K562 (cell line): ENCODE measurements around the gene YIPF1. TPM values are rescaled to one million over a fixed set of nuclear protein-coding genes. Genes with fewer than 3 reads are reported as not detected.
A peak's percentile ranks its signal among the peaks of the same experiment; 100 is the strongest.

Experiments used
- CBFA2T3 ChIP-seq: fragments of 450-650 bp; IDR thresholded peaks from 2 replicates; pipeline ENCODE4 v1.6.1; 2017
- CREBBP ChIP-seq: IDR thresholded peaks from one replicate; pipeline ENCODE4 v1.6.1; 2012; ENCODE audit warnings: low read depth, mild to moderate bottlenecking, control low read depth, inconsistent platforms, low read length
- DPF2 ChIP-seq: fragments of 450-650 bp; IDR thresholded peaks from 2 replicates; pipeline ENCODE4 v1.6.1; 2016
- EHMT2 ChIP-seq: fragments of 450-650 bp; IDR thresholded peaks from 2 replicates; pipeline ENCODE4 v1.6.1; 2018; ENCODE audit warnings: antibody characterized with exemption
- EP300 ChIP-seq: IDR thresholded peaks from 2 replicates; pipeline ENCODE4 v1.6.1; 2012; ENCODE audit warnings: low read length, improper control_type of control experiment
- KDM2B ChIP-seq: fragments of 250-450 bp; sonication (Bioruptor Pico); IDR thresholded peaks from 2 replicates; pipeline ENCODE4 v1.8.0; 2021; ENCODE audit warnings: mild to moderate bottlenecking, moderate library complexity
- LEF1 ChIP-seq: fragments of 450-650 bp; IDR thresholded peaks from 2 replicates; pipeline ENCODE4 v1.6.1; 2016; ENCODE audit warnings: mild to moderate bottlenecking
- NFE2 ChIP-seq: IDR thresholded peaks from 2 replicates; pipeline ENCODE4 v1.6.1; 2014; ENCODE audit warnings: antibody characterized with exemption, low read depth
- PML ChIP-seq: IDR thresholded peaks from 2 replicates; pipeline ENCODE4 v1.6.1; 2012; ENCODE audit warnings: low read length, inconsistent platforms
- POLR2B ChIP-seq: fragments of 450-650 bp; IDR thresholded peaks from 2 replicates; pipeline ENCODE4 v1.6.1; 2018; ENCODE audit warnings: low read depth; ENCODE audit not compliant: partially characterized antibody
- RBM39 ChIP-seq: fragments of 200-400 bp; formaldehyde crosslinking; optimal IDR thresholded peaks from 2 replicates; pipeline ENCODE3; 2018; ENCODE audit warnings: low read depth, low read length
- SMARCA4 ChIP-seq: fragments of 450-650 bp; IDR thresholded peaks from 2 replicates; pipeline ENCODE4 v1.6.1; 2016
- SRSF9 ChIP-seq: fragments of 200-400 bp; formaldehyde crosslinking; IDR thresholded peaks from 2 replicates; pipeline ENCODE4 v1.6.1; 2017; ENCODE audit warnings: low read depth, low read length, borderline replicate concordance
- TCF3 ChIP-seq: sonication (generic); formaldehyde crosslinking; IDR thresholded peaks from 2 replicates; pipeline ENCODE4 v1.4.0; 2020; ENCODE audit warnings: mild to moderate bottlenecking, missing genetic modification reagents
- ZEB2 ChIP-seq: fragments of 450-650 bp; IDR thresholded peaks from 2 replicates; pipeline ENCODE4 v1.6.1; 2016
- ZNF263 ChIP-seq: sonication (generic); formaldehyde crosslinking; IDR thresholded peaks from 2 replicates; pipeline ENCODE4 v1.8.0; 2022; ENCODE audit warnings: mild to moderate bottlenecking, missing genetic modification reagents, borderline replicate concordance
- ZNF274 ChIP-seq: IDR thresholded peaks from 2 replicates; pipeline ENCODE4 v1.6.1; 2011; ENCODE audit warnings: low read depth, mild to moderate bottlenecking, low read length, moderate library complexity, borderline replicate concordance
- polyA plus RNA-seq, 8 experiments: library from polyadenylated mRNA; depleted of rRNA in 4 of 8; stranded (reverse) in 5 of 8; unstranded in 3 of 8; fragments of >200 nt; fragmentation: Nextera tagmentation in 2 of 8; fragmentation: Illumina TruSeq in 1 of 8; extraction: Ambion mirVana in 2 of 8; extraction: Trizol in 1 of 8; gene quantifications; 2 replicates each; pipeline versions ENCODE4 v1.2.1 to v1.2.3, GENCODE V29; 2011 to 2014; ENCODE audit warnings: inconsistent platforms in 1 of 8, missing spikeins in 1 of 8
- total RNA-seq, 7 experiments: library from RNA; depleted of rRNA in 6 of 7; stranded (reverse); fragments of >200 nt in 6 of 7; fragmentation: Illumina TruSeq in 2 of 7; extraction: Trizol in 2 of 7; gene quantifications; 2 replicates each; pipeline versions ENCODE4 v1.2.1 to v1.2.3, GENCODE V29; 2011 to 2021; ENCODE audit warnings: low replicate concordance in 1 of 7
- TF ChIP-seq, protein P1 (sequence below), 2 experiments: fragments of 150-350 bp in 1 of 2; IDR thresholded peaks; 2 replicates each; pipeline ENCODE4 v1.6.1; 2012 to 2016; ENCODE audit warnings: low read depth in 2 of 2, low read length in 2 of 2, mild to moderate bottlenecking in 1 of 2, moderate library complexity in 1 of 2
- TF ChIP-seq, protein P2 (sequence below), 2 experiments: IDR thresholded peaks in 1 of 2; conservative IDR thresholded peaks in 1 of 2; 2 replicates each; pipeline ENCODE4 v1.6.1; 2016; ENCODE audit warnings: low read depth in 2 of 2, mild to moderate bottlenecking in 1 of 2, missing compliant biosample characterization in 1 of 2, missing genetic modification characterization in 1 of 2, moderate library complexity in 1 of 2
- TF ChIP-seq, protein P3 (sequence below): fragments of 250-450 bp; sonication (Bioruptor Pico); IDR thresholded peaks from 2 replicates; pipeline ENCODE4 v1.5.0; 2020; ENCODE audit warnings: mild to moderate bottlenecking
- TF ChIP-seq, protein P4 (sequence below): fragments of 250-450 bp; sonication (Bioruptor Pico); IDR thresholded peaks from 2 replicates; pipeline ENCODE4 v1.8.0; 2022; ENCODE audit warnings: moderate library complexity, mild to moderate bottlenecking, inconsistent platforms

YIPF1 gene
- total and polyA plus RNA-seq, 9 of the 15 experiments (the other 6 are each of a cell fraction or from before 2014, with no cell fraction given): 11.5 to 37.5 (median 19.2) TPM

DNA sequence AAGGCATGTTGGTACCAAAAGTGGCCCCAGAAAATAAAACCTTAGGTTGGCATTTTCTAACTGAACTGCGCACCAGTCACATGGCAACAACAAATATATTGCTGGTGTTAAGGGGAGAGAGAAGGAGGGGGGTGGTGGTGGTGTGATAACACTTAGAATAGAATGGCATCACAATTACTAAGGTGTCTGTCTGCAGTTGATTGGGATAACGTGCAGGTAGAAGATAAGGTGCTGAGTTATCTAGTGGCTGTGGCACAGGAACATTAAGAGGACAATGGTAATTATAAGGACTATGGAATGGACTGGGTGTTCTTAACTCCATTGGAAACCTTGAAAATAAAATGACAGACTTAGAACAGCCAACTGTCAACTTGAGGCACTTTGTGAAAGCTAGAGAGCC, 1.4 kb upstream of the YIPF1 start (continued):
- TF ChIP-seq, protein P1, sequence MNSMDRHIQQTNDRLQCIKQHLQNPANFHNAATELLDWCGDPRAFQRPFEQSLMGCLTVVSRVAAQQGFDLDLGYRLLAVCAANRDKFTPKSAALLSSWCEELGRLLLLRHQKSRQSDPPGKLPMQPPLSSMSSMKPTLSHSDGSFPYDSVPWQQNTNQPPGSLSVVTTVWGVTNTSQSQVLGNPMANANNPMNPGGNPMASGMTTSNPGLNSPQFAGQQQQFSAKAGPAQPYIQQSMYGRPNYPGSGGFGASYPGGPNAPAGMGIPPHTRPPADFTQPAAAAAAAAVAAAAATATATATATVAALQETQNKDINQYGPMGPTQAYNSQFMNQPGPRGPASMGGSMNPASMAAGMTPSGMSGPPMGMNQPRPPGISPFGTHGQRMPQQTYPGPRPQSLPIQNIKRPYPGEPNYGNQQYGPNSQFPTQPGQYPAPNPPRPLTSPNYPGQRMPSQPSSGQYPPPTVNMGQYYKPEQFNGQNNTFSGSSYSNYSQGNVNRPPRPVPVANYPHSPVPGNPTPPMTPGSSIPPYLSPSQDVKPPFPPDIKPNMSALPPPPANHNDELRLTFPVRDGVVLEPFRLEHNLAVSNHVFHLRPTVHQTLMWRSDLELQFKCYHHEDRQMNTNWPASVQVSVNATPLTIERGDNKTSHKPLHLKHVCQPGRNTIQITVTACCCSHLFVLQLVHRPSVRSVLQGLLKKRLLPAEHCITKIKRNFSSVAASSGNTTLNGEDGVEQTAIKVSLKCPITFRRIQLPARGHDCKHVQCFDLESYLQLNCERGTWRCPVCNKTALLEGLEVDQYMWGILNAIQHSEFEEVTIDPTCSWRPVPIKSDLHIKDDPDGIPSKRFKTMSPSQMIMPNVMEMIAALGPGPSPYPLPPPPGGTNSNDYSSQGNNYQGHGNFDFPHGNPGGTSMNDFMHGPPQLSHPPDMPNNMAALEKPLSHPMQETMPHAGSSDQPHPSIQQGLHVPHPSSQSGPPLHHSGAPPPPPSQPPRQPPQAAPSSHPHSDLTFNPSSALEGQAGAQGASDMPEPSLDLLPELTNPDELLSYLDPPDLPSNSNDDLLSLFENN (IDR thresholded peaks at IDR 0.05; ENCODE audit: low read depth in 2 of 2, low read length in 2 of 2): no peak
- TF ChIP-seq SMARCA4 (peak; percentile 46; the same call in 1 of the 2 replicates), TCF3 (peak; percentile 72), SRSF9 (no peak), RBM39 (no peak), POLR2B (no peak), ZNF263 (CRISPR knock-in tag) (no peak), ZNF274 (no peak), NFE2 (no peak), LEF1 (no peak), CBFA2T3 (peak; percentile 86), EP300 (peak; percentile 41; the same call in 1 of the 2 replicates), EHMT2 (no peak), ZEB2 (peak; percentile 82; the same call in 1 of the 2 replicates), PML (peak; percentile 27; the same call in 1 of the 2 replicates), KDM2B (CRISPR knock-in tag) (no peak), CREBBP (no peak), DPF2 (peak; percentile 44; the same call in 1 of the 2 replicates)
- TF ChIP-seq, protein P2, sequence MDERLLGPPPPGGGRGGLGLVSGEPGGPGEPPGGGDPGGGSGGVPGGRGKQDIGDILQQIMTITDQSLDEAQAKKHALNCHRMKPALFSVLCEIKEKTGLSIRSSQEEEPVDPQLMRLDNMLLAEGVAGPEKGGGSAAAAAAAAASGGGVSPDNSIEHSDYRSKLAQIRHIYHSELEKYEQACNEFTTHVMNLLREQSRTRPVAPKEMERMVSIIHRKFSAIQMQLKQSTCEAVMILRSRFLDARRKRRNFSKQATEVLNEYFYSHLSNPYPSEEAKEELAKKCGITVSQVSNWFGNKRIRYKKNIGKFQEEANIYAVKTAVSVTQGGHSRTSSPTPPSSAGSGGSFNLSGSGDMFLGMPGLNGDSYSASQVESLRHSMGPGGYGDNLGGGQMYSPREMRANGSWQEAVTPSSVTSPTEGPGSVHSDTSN (CRISPR knock-in tag; IDR thresholded peaks at IDR 0.05; ENCODE audit: low read depth): no peak
- TF ChIP-seq, protein P2 (tag; conservative IDR thresholded peaks at IDR 0.05; ENCODE audit: low read depth): no peak
- TF ChIP-seq, protein P3, sequence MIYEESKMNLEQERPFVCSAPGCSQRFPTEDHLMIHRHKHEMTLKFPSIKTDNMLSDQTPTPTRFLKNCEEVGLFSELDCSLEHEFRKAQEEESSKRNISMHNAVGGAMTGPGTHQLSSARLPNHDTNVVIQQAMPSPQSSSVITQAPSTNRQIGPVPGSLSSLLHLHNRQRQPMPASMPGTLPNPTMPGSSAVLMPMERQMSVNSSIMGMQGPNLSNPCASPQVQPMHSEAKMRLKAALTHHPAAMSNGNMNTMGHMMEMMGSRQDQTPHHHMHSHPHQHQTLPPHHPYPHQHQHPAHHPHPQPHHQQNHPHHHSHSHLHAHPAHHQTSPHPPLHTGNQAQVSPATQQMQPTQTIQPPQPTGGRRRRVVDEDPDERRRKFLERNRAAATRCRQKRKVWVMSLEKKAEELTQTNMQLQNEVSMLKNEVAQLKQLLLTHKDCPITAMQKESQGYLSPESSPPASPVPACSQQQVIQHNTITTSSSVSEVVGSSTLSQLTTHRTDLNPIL (CRISPR knock-in tag): no peak
- TF ChIP-seq, protein P4, sequence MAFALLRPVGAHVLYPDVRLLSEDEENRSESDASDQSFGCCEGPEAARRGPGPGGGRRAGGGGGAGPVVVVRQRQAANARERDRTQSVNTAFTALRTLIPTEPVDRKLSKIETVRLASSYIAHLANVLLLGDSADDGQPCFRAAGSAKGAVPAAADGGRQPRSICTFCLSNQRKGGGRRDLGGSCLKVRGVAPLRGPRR (CRISPR knock-in tag): no peak
